CD14-positive monocyte (primary cell): ENCODE measurements around the gene ZNF474. TPM values are rescaled to one million over a fixed set of nuclear protein-coding genes. Genes with fewer than 3 reads are reported as not detected.

Source experiments
- DNase-seq, 3 donors: peaks; one replicate each; pipeline ENCODE4 v3.0.0-alpha.2; 2011 to 2022
- H2AFZ ChIP-seq: 2 replicates; pipeline ENCODE4 v1.6.0; 2012; ENCODE audit warnings: mild to moderate bottlenecking, low read depth, low read length, inconsistent platforms; ENCODE audit not compliant: insufficient read depth, poor library complexity, severe bottlenecking
- H3K27ac ChIP-seq, 2 donors: 1 replicate in 1 of 2; 2 replicates in 1 of 2; pipeline ENCODE4 v1.5.1; 2012 to 2013; ENCODE audit warnings: low read length in 2 of 2, control low read depth in 1 of 2, inconsistent platforms in 1 of 2, low read depth in 1 of 2, mild to moderate bottlenecking in 1 of 2
- H3K27me3 ChIP-seq, 2 donors: one replicate each; pipeline versions ENCODE4 v1.6.0 to v1.6.1; 2011 to 2013; ENCODE audit warnings: low read length in 2 of 2; ENCODE audit not compliant: control insufficient read depth in 2 of 2, insufficient read depth in 2 of 2
- H3K36me3 ChIP-seq, 2 donors: replicated peaks in 1 of 2; 1 replicate in 1 of 2; 2 replicates in 1 of 2; pipeline versions ENCODE4 v1.5.1 to v1.6.1; 2012 to 2013; ENCODE audit warnings: low read length in 2 of 2, control low read depth in 1 of 2, inconsistent platforms in 1 of 2, mild to moderate bottlenecking in 1 of 2; ENCODE audit not compliant: insufficient read depth in 2 of 2, control insufficient read depth in 1 of 2
- H3K4me1 ChIP-seq, 2 donors: 1 replicate in 1 of 2; 2 replicates in 1 of 2; pipeline versions ENCODE4 v1.5.1 to v1.6.1; 2012 to 2013; ENCODE audit warnings: low read length in 2 of 2, control low read depth in 1 of 2, inconsistent platforms in 1 of 2, mild to moderate bottlenecking in 1 of 2, moderate library complexity in 1 of 2; ENCODE audit not compliant: insufficient read depth in 2 of 2, control insufficient read depth in 1 of 2
- H3K4me2 ChIP-seq: replicated peaks from 2 replicates; pipeline ENCODE3; 2012; ENCODE audit warnings: low read length, moderate library complexity, mild to moderate bottlenecking; ENCODE audit not compliant: poor library complexity, severe bottlenecking; ENCODE audit errors: extremely low read depth
- H3K4me3 ChIP-seq, 3 experiments: fragments of 200-600 bp in 1 of 3; sonication (generic) in 1 of 3; replicated peaks in 1 of 3; 1 replicate in 2 of 3; 2 replicates in 1 of 3; pipeline ENCODE4 v1.5.1; 2011 to 2013; ENCODE audit warnings: low read length in 3 of 3, mild to moderate bottlenecking in 3 of 3, control low read depth in 2 of 3, low read depth in 2 of 3, inconsistent platforms in 1 of 3, moderate library complexity in 1 of 3
- H3K79me2 ChIP-seq: 2 replicates; pipeline ENCODE4 v1.6.0; 2012; ENCODE audit warnings: mild to moderate bottlenecking, control low read depth, inconsistent platforms, low read length, moderate library complexity; ENCODE audit not compliant: insufficient read depth
- H3K9ac ChIP-seq: 2 replicates; pipeline ENCODE4 v1.6.0; 2017; ENCODE audit warnings: low read length, mild to moderate bottlenecking; ENCODE audit not compliant: insufficient read depth, poor library complexity, severe bottlenecking
- H3K9me3 ChIP-seq, 2 donors: replicated peaks in 1 of 2; 1 replicate in 1 of 2; 2 replicates in 1 of 2; pipeline versions ENCODE4 v1.5.1 to v1.6.1; 2012 to 2013; ENCODE audit warnings: low read length in 2 of 2, control low read depth in 1 of 2; ENCODE audit not compliant: control insufficient read depth in 1 of 2, insufficient read depth in 1 of 2
- H4K20me1 ChIP-seq: 2 replicates; pipeline ENCODE4 v1.6.0; 2012; ENCODE audit warnings: mild to moderate bottlenecking, low read length, control low read depth, moderate library complexity; ENCODE audit not compliant: insufficient read depth
- H3K27ac Mint-ChIP-seq, 7 donors: one replicate each; pipeline ENCODE4 v1.8.0; 2020; ENCODE audit warnings: mild to moderate bottlenecking in 7 of 7, mixed read lengths in 7 of 7, moderate library complexity in 6 of 7, inconsistent platforms in 2 of 7
- H3K27me3 Mint-ChIP-seq, 3 donors: one replicate each; pipeline ENCODE4 v1.8.0; 2021 to 2022; ENCODE audit warnings: low read depth in 3 of 3, mild to moderate bottlenecking in 3 of 3, mixed read lengths in 3 of 3, moderate library complexity in 3 of 3, inconsistent platforms in 1 of 3
- H3K36me3 Mint-ChIP-seq, 2 donors: one replicate each; pipeline ENCODE4 v1.8.0; 2020; ENCODE audit warnings: mixed read lengths in 2 of 2, inconsistent platforms in 1 of 2, mild to moderate bottlenecking in 1 of 2
- H3K4me1 Mint-ChIP-seq: one replicate; pipeline ENCODE4 v1.8.0; 2020; ENCODE audit warnings: mild to moderate bottlenecking, mixed read lengths
- H3K4me3 Mint-ChIP-seq, 2 donors: one replicate each; pipeline ENCODE4 v1.8.0; 2020; ENCODE audit warnings: mild to moderate bottlenecking in 2 of 2, mixed read lengths in 2 of 2, moderate library complexity in 1 of 2
- H3K9me3 Mint-ChIP-seq, 7 donors: one replicate each; pipeline ENCODE4 v1.8.0; 2020 to 2022; ENCODE audit warnings: mixed read lengths in 7 of 7, mild to moderate bottlenecking in 6 of 7, moderate library complexity in 6 of 7, inconsistent platforms in 2 of 7
- intact Hi-C, 2 donors: fragments of 100-400 bp; cut with micrococcal nuclease; formaldehyde crosslinking; loops; one replicate each; pipeline versions ENCODE4 v1.15.0 to v1.15.1; 2023
- polyA plus RNA-seq, 3 donors: library from polyadenylated mRNA; depleted of rRNA in 1 of 3; unstranded in 2 of 3; stranded (reverse) in 1 of 3; fragments of 300-500 nt in 2 of 3; fragments of >200 nt in 1 of 3; fragmentation: Illumina TruSeq in 2 of 3; gene quantifications; 1 replicate in 2 of 3; 2 replicates in 1 of 3; pipeline ENCODE4 v1.2.3, GENCODE V29; 2012 to 2021
- TF ChIP-seq, protein P1 (sequence below): fragments of 200-600 bp; IDR thresholded peaks from one replicate; pipeline ENCODE4 v1.8.0; 2022; ENCODE audit warnings: antibody characterized with exemption, mild to moderate bottlenecking

The ZNF474 gene
- polyA plus RNA-seq, 3 donors: 0.09 TPM; not detected in 2

DNA sequence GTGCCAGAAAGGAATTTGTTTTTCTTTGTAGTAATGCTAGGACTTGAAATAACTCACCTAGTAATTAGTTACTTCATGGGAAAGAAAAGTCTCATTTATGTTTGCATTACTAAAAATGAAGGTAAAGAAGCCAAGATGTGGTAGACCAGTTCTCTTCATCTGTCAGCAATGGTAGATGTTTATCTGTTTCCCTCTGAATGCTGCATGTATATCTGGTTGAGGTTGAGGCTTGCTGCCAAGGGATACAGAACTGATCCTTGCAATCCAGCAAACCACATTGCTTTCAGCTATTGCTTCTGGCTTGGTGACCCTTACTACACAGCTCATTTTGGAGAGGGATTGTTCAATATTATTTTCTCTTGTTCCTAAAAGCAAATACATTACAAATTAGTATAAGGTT is 73.6 kb downstream of the ZNF474 start:
- H3K36me3 ChIP-seq: no peaks in the 10 kb centered on the region
- H3K27ac Mint-ChIP-seq: no peak overlapping the region
- no peaks in the 10 kb centered on the region for H3K36me3 Mint-ChIP-seq
- H3K27me3 ChIP-seq: no peaks in the 10 kb centered on the region
- TF ChIP-seq, protein P1, sequence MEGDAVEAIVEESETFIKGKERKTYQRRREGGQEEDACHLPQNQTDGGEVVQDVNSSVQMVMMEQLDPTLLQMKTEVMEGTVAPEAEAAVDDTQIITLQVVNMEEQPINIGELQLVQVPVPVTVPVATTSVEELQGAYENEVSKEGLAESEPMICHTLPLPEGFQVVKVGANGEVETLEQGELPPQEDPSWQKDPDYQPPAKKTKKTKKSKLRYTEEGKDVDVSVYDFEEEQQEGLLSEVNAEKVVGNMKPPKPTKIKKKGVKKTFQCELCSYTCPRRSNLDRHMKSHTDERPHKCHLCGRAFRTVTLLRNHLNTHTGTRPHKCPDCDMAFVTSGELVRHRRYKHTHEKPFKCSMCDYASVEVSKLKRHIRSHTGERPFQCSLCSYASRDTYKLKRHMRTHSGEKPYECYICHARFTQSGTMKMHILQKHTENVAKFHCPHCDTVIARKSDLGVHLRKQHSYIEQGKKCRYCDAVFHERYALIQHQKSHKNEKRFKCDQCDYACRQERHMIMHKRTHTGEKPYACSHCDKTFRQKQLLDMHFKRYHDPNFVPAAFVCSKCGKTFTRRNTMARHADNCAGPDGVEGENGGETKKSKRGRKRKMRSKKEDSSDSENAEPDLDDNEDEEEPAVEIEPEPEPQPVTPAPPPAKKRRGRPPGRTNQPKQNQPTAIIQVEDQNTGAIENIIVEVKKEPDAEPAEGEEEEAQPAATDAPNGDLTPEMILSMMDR: no peak
- intact Hi-C loops: no loop called here
- H3K9ac ChIP-seq: no peak overlapping the region
- peaks cover 0 to 2% (median under 1%) of the 10 kb centered on the region in 3 donors for H3K27me3 Mint-ChIP-seq
- no peaks in the 10 kb centered on the region for H3K79me2 ChIP-seq
- H4K20me1 ChIP-seq: no peaks in the 10 kb centered on the region
- H3K4me2 ChIP-seq: no peak overlapping the region
- DNase-seq: no peak
- no peak overlapping the region for H3K4me3 Mint-ChIP-seq
- H2AFZ ChIP-seq: no peak overlapping the region
- peaks cover 0 to 5% (median 2%) of the 10 kb centered on the region in 7 donors for H3K9me3 Mint-ChIP-seq
- H3K9me3 ChIP-seq: no peaks in the 10 kb centered on the region
- H3K4me1 ChIP-seq: no peaks in the 10 kb centered on the region
- H3K4me3 ChIP-seq: no peak overlapping the region
- no peak overlapping the region for H3K27ac ChIP-seq
- no peaks in the 10 kb centered on the region for H3K4me1 Mint-ChIP-seq

Other genes with a start within 250 kb of the ZNF474 start
- gene SRFBP1, start 167.6 kb upstream of the ZNF474 start, polyA plus RNA-seq: 1 to 10 TPM; 1.9 to 6.2 (median 5.3) TPM
- gene LOX, start 51.3 kb upstream of the ZNF474 start, polyA plus RNA-seq: not detected
- gene SNCAIP, start 182.7 kb downstream of the ZNF474 start, polyA plus RNA-seq: not detected